NCI-H510A (cell line): ENCODE results near the gene CENATAC.
"Not testable (repeated sequence)": the region's sequence is repeated elsewhere in the genome, so short reads cannot be mapped to it uniquely, and the experiment has no call there.

Experiments
- DNase-seq: peaks from one replicate; lab custom pipeline; 2025; lab: John Stamatoyannopoulos, UW

Gene CENATAC

DNA sequence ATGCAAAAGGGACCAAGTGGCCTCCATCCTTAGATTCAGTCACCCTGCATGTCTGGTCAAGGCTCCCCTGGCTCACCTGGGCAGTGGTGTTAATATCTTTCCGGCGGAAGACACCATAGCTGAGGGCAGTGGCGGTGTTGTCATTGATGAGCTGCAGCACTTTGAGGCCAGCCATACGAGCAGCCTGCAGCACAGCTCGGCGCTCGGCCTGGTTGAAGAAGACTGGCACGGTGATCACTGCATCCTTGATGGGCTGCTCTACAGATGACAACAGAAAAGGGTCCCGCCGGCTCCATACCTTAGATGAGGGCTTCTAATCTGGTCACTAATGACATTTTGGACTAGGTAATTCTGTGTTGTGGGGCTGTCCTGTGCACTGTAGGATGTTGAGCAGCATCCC lies 56.5 kb downstream of the CENATAC start:
- no peak for DNase-seq

DNA sequence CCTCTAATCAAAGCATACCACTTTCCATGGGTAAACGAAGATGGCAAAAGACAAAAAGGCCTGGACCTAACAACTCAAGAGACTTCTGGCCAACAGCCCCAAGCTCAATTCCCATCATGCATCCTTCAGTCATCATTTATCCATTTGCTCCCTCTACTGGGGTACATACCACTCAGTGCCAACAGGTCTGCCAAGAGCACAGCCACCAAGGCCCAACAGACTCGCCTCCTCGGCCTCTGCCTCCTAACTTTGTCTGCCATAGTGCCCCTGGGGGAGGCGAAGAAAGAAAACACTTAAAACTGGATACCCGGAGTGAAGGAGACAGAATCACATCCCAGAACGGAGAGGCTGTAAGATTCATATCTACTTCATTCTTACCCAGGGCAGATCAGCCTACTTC lies 58.0 kb downstream of the CENATAC start:
- no peak for DNase-seq

DNA sequence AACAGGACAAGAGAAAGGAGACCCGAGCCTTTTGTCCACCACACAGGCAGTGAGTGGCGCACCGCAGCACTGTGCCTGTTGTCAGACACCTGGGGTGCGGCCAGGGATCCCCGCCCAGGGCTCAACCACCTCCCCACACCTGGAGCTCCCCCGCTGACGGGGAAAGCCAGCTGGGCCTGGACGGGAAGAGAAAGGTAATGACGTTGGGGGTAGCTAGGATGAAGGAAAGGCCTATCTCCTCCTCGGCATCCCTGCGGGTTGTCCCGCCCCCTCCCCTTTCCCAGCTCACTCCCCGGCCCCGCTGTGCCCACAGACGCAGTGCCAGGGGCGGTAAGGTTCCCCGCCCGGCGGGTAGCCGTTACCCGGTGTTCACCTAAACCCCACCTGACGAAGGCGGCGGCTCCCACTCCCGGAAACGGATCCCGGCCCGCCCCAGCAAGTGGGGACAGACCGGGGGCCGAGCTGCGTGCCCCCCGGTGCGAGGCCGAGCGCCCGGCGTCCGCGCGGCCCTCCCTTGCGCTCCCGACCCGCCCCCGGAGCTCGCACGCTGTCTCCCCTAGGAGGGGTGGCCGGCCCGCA lies 58.6 kb downstream of the CENATAC start:
- DNase-seq, result peak; percentile 26

DNA sequence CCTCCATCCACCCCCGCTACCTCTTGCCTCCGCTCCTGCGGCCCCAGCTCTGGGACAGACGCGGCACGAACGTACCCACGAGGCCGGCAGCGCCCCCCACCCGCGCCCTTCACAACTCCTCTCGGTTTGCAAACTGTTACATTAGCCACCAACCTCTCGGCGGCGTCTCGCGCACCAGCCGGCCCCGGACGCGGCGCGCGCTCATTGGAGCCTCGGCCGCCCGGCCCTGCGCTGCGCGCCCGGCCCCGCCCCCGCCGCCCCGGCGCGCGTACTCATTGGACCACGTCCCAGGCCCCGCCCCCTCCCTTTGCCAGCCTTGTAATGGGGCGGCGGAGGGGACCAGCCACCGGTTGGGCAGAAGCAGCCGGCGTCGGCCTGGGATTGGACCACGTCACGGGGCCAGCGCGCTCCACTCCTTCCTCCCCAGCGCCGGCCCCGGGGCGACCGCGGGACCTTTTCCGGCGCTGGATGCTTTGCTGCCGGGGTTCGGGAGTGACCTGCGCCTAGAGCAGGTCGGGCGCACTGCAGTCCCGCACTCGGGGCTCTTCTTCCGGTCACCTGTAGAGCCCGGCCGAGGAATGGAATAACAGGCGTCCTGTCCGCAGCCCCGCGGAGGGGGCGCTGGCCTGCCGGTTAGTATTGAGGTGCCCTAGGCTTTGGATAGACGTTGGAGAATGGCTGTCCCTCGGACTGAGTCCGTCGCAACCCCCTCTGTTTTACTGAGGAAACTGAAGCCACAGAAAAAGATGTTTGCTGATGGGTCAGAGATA lies 59.2 kb downstream of the CENATAC start, which contains the start of gene HYOU1:
HYOU1 (minus strand) TSS at position 206 of the 770 bp plus-strand sequence. CDS start 1,045 bp downstream, outside the sequence.
- peak; percentile 98 for DNase-seq

DNA sequence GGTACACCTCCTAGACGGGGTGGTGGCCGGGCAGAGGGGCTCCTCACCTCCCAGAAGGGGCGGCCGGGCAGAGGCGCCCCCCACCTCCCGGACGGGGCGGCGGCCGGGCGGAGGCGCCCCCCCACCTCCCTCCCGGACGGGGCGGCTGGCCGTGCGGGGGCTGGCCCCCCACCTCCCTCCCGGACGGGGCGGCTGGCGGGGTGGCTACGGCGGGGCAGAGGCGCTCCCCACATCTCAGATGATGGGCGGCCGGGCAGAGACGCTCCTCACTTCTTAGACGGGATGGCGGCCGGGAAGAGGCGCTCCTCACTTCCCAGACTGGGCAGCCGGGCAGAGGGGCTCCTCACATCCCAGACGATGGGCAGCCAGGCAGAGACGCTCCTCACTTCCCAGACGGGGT lies 61.2 kb downstream of the CENATAC start:
- DNase-seq, result not testable (repeated sequence)

DNA sequence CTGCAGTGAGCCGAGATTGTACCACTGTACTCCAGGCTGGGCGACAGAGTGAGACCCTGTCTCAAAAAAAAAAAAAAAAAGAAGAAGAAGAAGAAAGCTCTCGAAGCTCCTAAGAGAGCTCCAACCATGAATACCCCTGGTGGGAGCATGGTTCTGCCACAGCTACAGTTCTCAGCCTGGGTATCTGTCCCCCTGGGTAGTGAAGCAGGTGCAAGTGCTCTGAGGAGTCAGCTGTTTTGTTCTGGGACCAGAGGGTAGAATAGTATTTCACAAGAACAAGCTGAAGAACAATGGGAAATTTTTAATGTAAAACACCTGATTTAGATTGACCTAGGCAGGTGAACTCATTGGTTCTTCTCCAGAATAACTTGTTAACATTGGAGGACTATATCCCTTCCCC lies 63.3 kb downstream of the CENATAC start:
- DNase-seq, result no peak

DNA sequence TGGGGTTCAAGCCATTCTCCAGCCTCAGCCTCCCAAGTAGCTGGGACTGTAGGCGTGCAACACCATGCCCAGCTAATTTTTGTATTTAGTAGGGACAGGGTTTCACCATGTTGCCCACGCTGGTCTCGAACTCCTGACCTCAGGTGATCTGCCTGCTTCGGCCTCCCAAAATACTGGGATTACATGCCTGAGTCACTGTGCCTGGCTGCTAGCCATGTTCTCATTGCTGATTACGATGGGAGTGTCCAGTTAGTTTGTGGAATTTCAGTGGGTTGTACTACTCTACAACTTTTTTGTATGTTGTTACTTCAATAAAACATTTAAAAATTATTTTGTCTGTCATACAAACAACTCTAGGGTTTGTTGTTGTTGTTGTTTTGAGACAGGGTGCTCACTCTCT lies 64.8 kb downstream of the CENATAC start:
- DNase-seq, result no peak

DNA sequence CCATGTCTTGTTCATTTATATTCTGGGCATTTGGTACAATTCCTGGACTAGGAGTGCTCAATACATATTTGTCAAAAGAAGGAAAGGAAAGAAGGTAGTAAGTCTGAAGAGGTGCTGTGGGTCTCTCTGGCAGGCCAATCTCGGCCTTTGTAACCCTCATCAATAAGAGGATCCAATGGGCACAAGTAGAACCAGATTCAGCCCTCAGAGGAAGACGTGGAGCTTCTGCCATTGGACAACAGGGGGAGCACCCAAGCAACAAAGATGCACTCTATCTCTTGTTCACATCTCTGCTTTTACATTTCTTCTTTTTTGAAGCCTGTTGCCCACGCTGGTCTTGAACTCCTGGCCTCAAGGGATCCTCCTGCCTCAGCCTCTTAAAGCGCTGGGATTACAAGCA lies 67.4 kb downstream of the CENATAC start:
- no peak for DNase-seq
